Ovary (tissue), 3 donors: ENCODE measurements around the gene PLEKHG4B.

ENCODE experiments used
- EP300 ChIP-seq: sonication (generic); formaldehyde crosslinking; IDR thresholded peaks from one replicate; pipeline ENCODE4 v1.6.1; 2017; ENCODE audit warnings: antibody characterized with exemption
- POLR2A ChIP-seq: fragments of 450-650 bp; IDR thresholded peaks from one replicate; pipeline ENCODE4 v1.6.1; 2017; ENCODE audit warnings: antibody characterized with exemption, mild to moderate bottlenecking, moderate library complexity
- TF ChIP-seq, protein P1 (sequence below), 3 donors: fragments of 450-650 bp in 2 of 3; fragments of 200-600 bp in 1 of 3; IDR thresholded peaks; one replicate each; pipeline versions ENCODE4 v1.5.1 to v1.8.0; 2016 to 2022; ENCODE audit warnings: antibody characterized with exemption in 3 of 3, mild to moderate bottlenecking in 1 of 3
- donor health status: DM: no; HTN: no; CAD: no.

DNA sequence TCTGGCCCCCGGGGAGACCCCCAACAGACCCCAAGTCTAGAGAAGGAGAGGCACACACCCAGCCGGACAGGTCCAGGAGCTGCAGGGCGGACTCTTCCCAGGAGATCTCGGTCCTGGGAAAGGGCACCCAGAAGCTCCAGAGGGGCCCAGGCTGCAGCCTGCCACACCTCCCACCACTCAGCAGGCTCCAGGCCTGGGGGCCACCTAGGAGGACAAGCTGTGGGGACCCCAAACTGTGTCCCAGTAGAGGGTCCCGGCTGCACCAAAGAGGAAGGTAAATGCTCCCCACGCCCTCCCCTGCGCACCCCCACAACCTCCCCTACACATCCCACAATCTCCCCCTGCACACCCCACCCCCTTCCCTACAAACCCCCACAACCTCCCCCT lies 48.5 kb downstream of the PLEKHG4B start:
- TF ChIP-seq, protein P1, sequence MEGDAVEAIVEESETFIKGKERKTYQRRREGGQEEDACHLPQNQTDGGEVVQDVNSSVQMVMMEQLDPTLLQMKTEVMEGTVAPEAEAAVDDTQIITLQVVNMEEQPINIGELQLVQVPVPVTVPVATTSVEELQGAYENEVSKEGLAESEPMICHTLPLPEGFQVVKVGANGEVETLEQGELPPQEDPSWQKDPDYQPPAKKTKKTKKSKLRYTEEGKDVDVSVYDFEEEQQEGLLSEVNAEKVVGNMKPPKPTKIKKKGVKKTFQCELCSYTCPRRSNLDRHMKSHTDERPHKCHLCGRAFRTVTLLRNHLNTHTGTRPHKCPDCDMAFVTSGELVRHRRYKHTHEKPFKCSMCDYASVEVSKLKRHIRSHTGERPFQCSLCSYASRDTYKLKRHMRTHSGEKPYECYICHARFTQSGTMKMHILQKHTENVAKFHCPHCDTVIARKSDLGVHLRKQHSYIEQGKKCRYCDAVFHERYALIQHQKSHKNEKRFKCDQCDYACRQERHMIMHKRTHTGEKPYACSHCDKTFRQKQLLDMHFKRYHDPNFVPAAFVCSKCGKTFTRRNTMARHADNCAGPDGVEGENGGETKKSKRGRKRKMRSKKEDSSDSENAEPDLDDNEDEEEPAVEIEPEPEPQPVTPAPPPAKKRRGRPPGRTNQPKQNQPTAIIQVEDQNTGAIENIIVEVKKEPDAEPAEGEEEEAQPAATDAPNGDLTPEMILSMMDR (IDR thresholded peaks at IDR 0.05), result no peak
- no peak for TF ChIP-seq EP300
- TF ChIP-seq POLR2A, result no peak
